HepG2 (cell line): Measurements from ENCODE around the gene MED9. TPM values are rescaled to one million over a fixed set of nuclear protein-coding genes. Genes with fewer than 3 reads are reported as not detected.
A peak's percentile ranks its signal among the peaks of the same experiment; 100 is the strongest.

Source experiments
- ESRRA ChIP-seq: sonication (generic); formaldehyde crosslinking; IDR thresholded peaks from 2 replicates; pipeline ENCODE4 v1.5.1; 2020; ENCODE audit warnings: mild to moderate bottlenecking, low read depth, missing genetic modification reagents
- GABPB1 ChIP-seq: IDR thresholded peaks from 2 replicates; pipeline ENCODE4 v1.6.1; 2016; ENCODE audit warnings: mild to moderate bottlenecking, missing genetic modification reagents, moderate library complexity, missing compliant biosample characterization
- HOXA5 ChIP-seq: sonication (generic); formaldehyde crosslinking; IDR thresholded peaks from 2 replicates; pipeline ENCODE4 v1.4.0; 2020; ENCODE audit warnings: missing genetic modification reagents
- KDM4B ChIP-seq: sonication (generic); formaldehyde crosslinking; IDR thresholded peaks from 2 replicates; pipeline ENCODE4 v1.4.0; 2020; ENCODE audit warnings: missing genetic modification reagents
- LBX2 ChIP-seq: sonication (generic); formaldehyde crosslinking; IDR thresholded peaks from 2 replicates; pipeline ENCODE4 v1.5.0; 2020; ENCODE audit warnings: missing genetic modification reagents, mild to moderate bottlenecking, borderline replicate concordance
- MBNL3 ChIP-seq: fragments of 250-450 bp; sonication (Bioruptor Pico); conservative IDR thresholded peaks from 2 replicates; pipeline ENCODE4 v1.8.0; 2022; ENCODE audit warnings: mild to moderate bottlenecking, inconsistent platforms
- MTA1 ChIP-seq: sonication (generic); formaldehyde crosslinking; IDR thresholded peaks from 2 replicates; pipeline ENCODE4 v1.4.0; 2020; ENCODE audit warnings: missing genetic modification reagents, mild to moderate bottlenecking, borderline replicate concordance
- NCOR1 ChIP-seq: fragments of 200-600 bp; sonication (generic); IDR thresholded peaks from 2 replicates; pipeline ENCODE4 v1.7.0; 2017; ENCODE audit warnings: antibody characterized with exemption, low read length, borderline replicate concordance
- NFYC ChIP-seq: IDR thresholded peaks from 2 replicates; pipeline ENCODE4 v1.6.1; 2016; ENCODE audit warnings: missing genetic modification reagents, missing compliant biosample characterization
- NRL ChIP-seq: sonication (generic); formaldehyde crosslinking; IDR thresholded peaks from 2 replicates; pipeline ENCODE4 v1.5.0; 2020; ENCODE audit warnings: missing genetic modification reagents, mild to moderate bottlenecking, moderate library complexity, borderline replicate concordance
- RAD51 ChIP-seq: fragments of 450-650 bp; IDR thresholded peaks from 2 replicates; pipeline ENCODE4 v1.6.1; 2016; ENCODE audit warnings: borderline replicate concordance
- RCOR2 ChIP-seq: IDR thresholded peaks from 2 replicates; pipeline ENCODE4 v1.6.1; 2016; ENCODE audit warnings: missing biosample characterization, missing genetic modification reagents
- SALL1 ChIP-seq: sonication (generic); formaldehyde crosslinking; IDR thresholded peaks from 2 replicates; pipeline ENCODE4 v1.8.0; 2022; ENCODE audit warnings: mild to moderate bottlenecking, missing genetic modification reagents
- SOX13 ChIP-seq, 3 experiments: fragments of 450-650 bp in 1 of 3; sonication (generic) in 1 of 3; formaldehyde crosslinking in 1 of 3; IDR thresholded peaks in 2 of 3; conservative IDR thresholded peaks in 1 of 3; 2 replicates each; pipeline versions ENCODE4 v1.5.0 to v1.6.1; 2016 to 2020; ENCODE audit warnings: antibody characterized with exemption in 1 of 3, mild to moderate bottlenecking in 1 of 3, missing compliant biosample characterization in 1 of 3, missing genetic modification reagents in 1 of 3, moderate library complexity in 1 of 3
- SOX5 ChIP-seq: IDR thresholded peaks from 2 replicates; pipeline ENCODE4 v1.6.1; 2016; ENCODE audit warnings: borderline replicate concordance
- STAT6 ChIP-seq: sonication (generic); formaldehyde crosslinking; IDR thresholded peaks from 2 replicates; pipeline ENCODE4 v1.4.0; 2020; ENCODE audit warnings: missing genetic modification reagents, mild to moderate bottlenecking, borderline replicate concordance
- TBX3 ChIP-seq: fragments of 450-650 bp; IDR thresholded peaks from 2 replicates; pipeline ENCODE4 v1.6.1; 2017; ENCODE audit warnings: antibody characterized with exemption, mild to moderate bottlenecking, inconsistent platforms, borderline replicate concordance
- YY1 ChIP-seq: IDR thresholded peaks from 2 replicates; pipeline ENCODE4 v1.6.1; 2011; ENCODE audit warnings: low read length, low read depth, moderate library complexity, mild to moderate bottlenecking; ENCODE audit not compliant: insufficient read depth, insufficient replicate concordance
- ZFY ChIP-seq: sonication (generic); formaldehyde crosslinking; IDR thresholded peaks from 2 replicates; pipeline ENCODE4 v1.4.0; 2020; ENCODE audit warnings: missing genetic modification reagents
- ZNF292 ChIP-seq: sonication (generic); formaldehyde crosslinking; IDR thresholded peaks from 2 replicates; pipeline ENCODE4 v1.8.1; 2022; ENCODE audit warnings: mild to moderate bottlenecking, low read depth, missing genetic modification reagents, borderline replicate concordance
- ZNF556 ChIP-seq: sonication (generic); formaldehyde crosslinking; IDR thresholded peaks from 2 replicates; pipeline ENCODE4 v1.4.0; 2020; ENCODE audit warnings: mild to moderate bottlenecking, missing genetic modification reagents, borderline replicate concordance
- ZNF572 ChIP-seq: sonication (generic); formaldehyde crosslinking; IDR thresholded peaks from 2 replicates; pipeline ENCODE4 v1.5.1; 2020; ENCODE audit warnings: mild to moderate bottlenecking, missing genetic modification reagents
- ZNF75D ChIP-seq: sonication (generic); formaldehyde crosslinking; IDR thresholded peaks from 2 replicates; pipeline ENCODE4 v1.8.1; 2023; ENCODE audit warnings: missing genetic modification reagents, mild to moderate bottlenecking, borderline replicate concordance
- ZNF761 ChIP-seq: sonication (generic); formaldehyde crosslinking; conservative IDR thresholded peaks from 2 replicates; pipeline ENCODE4 v1.4.0; 2020; ENCODE audit warnings: mild to moderate bottlenecking, missing genetic modification reagents
- polyA plus RNA-seq, 8 experiments: library from polyadenylated mRNA; depleted of rRNA in 3 of 8; stranded (reverse) in 7 of 8; unstranded in 1 of 8; fragments of >200 nt; fragmentation: Illumina TruSeq in 4 of 8; extraction: Trizol in 4 of 8; gene quantifications; 2 replicates each; pipeline versions ENCODE4 v1.2.1 to v1.2.3, GENCODE V29; 2011 to 2016; ENCODE audit warnings: low read depth in 4 of 8, missing spikeins in 1 of 8, mixed read lengths in 1 of 8; ENCODE audit not compliant: insufficient read depth in 1 of 8
- total RNA-seq, 5 experiments: library from RNA; depleted of rRNA; stranded (reverse); fragments of >200 nt; fragmentation: Illumina TruSeq; extraction: Trizol; gene quantifications; 2 replicates each; pipeline ENCODE4 v1.2.3, GENCODE V29; 2016; ENCODE audit warnings: low read depth in 1 of 5
- TF ChIP-seq, protein P1 (sequence below): sonication (generic); formaldehyde crosslinking; IDR thresholded peaks from 2 replicates; pipeline ENCODE4 v1.5.1; 2020; ENCODE audit warnings: missing genetic modification reagents, mild to moderate bottlenecking, borderline replicate concordance

The MED9 gene
- total and polyA plus RNA-seq, 2 of the 13 experiments (the other 11 are each of a cell fraction or from before 2014, with no cell fraction given), result 11.9 to 15.1 TPM

GRCh38 chr17:17476865-17477467 is at the start of gene MED9 (continued):
- TF ChIP-seq NCOR1 (no peak), HOXA5 (0 out of 2 replicates have a peak, but pooled peaks have one; percentile 23), NFYC (CRISPR knock-in tag) (no peak), YY1 (peak; percentile 86), MTA1 (CRISPR knock-in tag) (no peak), ZNF761 (CRISPR knock-in tag) (peak; percentile 35; the same call in 1 of the 2 replicates), SALL1 (CRISPR knock-in tag) (0 out of 2 replicates have a peak, but pooled peaks have one; percentile 73), KDM4B (CRISPR knock-in tag) (0 out of 2 replicates have a peak, but pooled peaks have one; percentile 72), RCOR2 (CRISPR knock-in tag) (no peak), ZFY (CRISPR knock-in tag) (peak; percentile 90), ZNF572 (CRISPR knock-in tag) (no peak), ZNF75D (CRISPR knock-in tag) (no peak), RAD51 (no peak), SOX5 (no peak), LBX2 (no peak), ESRRA (CRISPR knock-in tag) (peak; percentile 94), STAT6 (CRISPR knock-in tag) (peak; percentile 39; the same call in 1 of the 2 replicates), MBNL3 (no peak), ZNF292 (CRISPR knock-in tag) (no peak), GABPB1 (CRISPR knock-in tag) (peak; percentile 81), TBX3 (no peak), SOX13 (IDR thresholded peaks at IDR 0.05) (no peak), SOX13 (CRISPR knock-in tag; conservative IDR thresholded peaks at IDR 0.05 in 1 of 2, IDR thresholded peaks at IDR 0.05 in 1 of 2) (0 out of 4 replicates have a peak, but pooled peaks of 1 of the 2 experiments have one; percentile 17), NRL (peak; percentile 87), ZNF556 (CRISPR knock-in tag) (peak; percentile 60; the same call in 1 of the 2 replicates)
- TF ChIP-seq, protein P1, sequence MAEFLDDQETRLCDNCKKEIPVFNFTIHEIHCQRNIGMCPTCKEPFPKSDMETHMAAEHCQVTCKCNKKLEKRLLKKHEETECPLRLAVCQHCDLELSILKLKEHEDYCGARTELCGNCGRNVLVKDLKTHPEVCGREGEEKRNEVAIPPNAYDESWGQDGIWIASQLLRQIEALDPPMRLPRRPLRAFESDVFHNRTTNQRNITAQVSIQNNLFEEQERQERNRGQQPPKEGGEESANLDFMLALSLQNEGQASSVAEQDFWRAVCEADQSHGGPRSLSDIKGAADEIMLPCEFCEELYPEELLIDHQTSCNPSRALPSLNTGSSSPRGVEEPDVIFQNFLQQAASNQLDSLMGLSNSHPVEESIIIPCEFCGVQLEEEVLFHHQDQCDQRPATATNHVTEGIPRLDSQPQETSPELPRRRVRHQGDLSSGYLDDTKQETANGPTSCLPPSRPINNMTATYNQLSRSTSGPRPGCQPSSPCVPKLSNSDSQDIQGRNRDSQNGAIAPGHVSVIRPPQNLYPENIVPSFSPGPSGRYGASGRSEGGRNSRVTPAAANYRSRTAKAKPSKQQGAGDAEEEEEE (CRISPR knock-in tag), result no peak
